GM23338 (cell line): ENCODE measurements around the gene MRNIP. TPM values are rescaled to one million over a fixed set of nuclear protein-coding genes. Genes with fewer than 3 reads are reported as not detected.

Source experiments
- ATAC-seq: fragments of 200-7000 bp; cut with Tn5 transposase; 3 replicates; pipeline ENCODE4 v1.9.1; 2020
- DNase-seq: peaks from one replicate; pipeline ENCODE4 v3.0.0-alpha.2; 2015; ENCODE audit warnings: low spot score
- H2AFZ ChIP-seq: fragments of 200-600 bp; sonication (generic); 2 replicates; pipeline ENCODE4 v1.8.0; 2016; ENCODE audit warnings: antibody characterized with exemption, mild to moderate bottlenecking, moderate library complexity
- H3F3A ChIP-seq: fragments of 200-600 bp; sonication (generic); replicated peaks from 2 replicates; pipeline ENCODE4 v1.8.0; 2017; ENCODE audit warnings: antibody characterized with exemption, mixed run types, low read depth
- H3K27ac ChIP-seq: fragments of 200-600 bp; sonication (generic); 2 replicates; pipeline ENCODE4 v1.6.1; 2016; ENCODE audit warnings: low read depth
- H3K27me3 ChIP-seq: fragments of 200-600 bp; sonication (generic); 2 replicates; pipeline ENCODE4 v1.8.0; 2016; ENCODE audit warnings: mild to moderate bottlenecking, mixed run types, moderate library complexity; ENCODE audit not compliant: insufficient read depth
- H3K36me3 ChIP-seq: fragments of 200-600 bp; sonication (generic); 2 replicates; pipeline ENCODE4 v1.8.0; 2016; ENCODE audit warnings: mild to moderate bottlenecking; ENCODE audit not compliant: insufficient read depth
- H3K4me1 ChIP-seq: fragments of 200-600 bp; sonication (generic); 2 replicates; pipeline ENCODE4 v1.8.0; 2016; ENCODE audit warnings: mild to moderate bottlenecking, moderate library complexity; ENCODE audit not compliant: insufficient read depth
- H3K4me2 ChIP-seq: fragments of 200-600 bp; sonication (generic); 2 replicates; pipeline ENCODE4 v1.7.1; 2017; ENCODE audit warnings: mixed run types
- H3K4me3 ChIP-seq: fragments of 200-600 bp; sonication (generic); 2 replicates; pipeline ENCODE4 v1.6.1; 2016; ENCODE audit warnings: mixed run types
- H3K79me2 ChIP-seq: fragments of 200-600 bp; sonication (generic); replicated peaks from 2 replicates; pipeline ENCODE4 v1.8.0; 2017; ENCODE audit warnings: mild to moderate bottlenecking; ENCODE audit not compliant: insufficient read depth
- H3K9me2 ChIP-seq: fragments of 200-600 bp; sonication (generic); 2 replicates; pipeline ENCODE4 v1.8.0; 2017; ENCODE audit not compliant: insufficient read depth
- H4K20me1 ChIP-seq: fragments of 200-600 bp; sonication (generic); replicated peaks from 2 replicates; pipeline ENCODE4 v1.8.0; 2017; ENCODE audit warnings: mild to moderate bottlenecking; ENCODE audit not compliant: insufficient read depth
- H3K27ac Mint-ChIP-seq: 2 replicates; pipeline ENCODE4 v1.8.0; 2020; ENCODE audit warnings: inconsistent platforms, mild to moderate bottlenecking, moderate library complexity, mixed read lengths
- H3K27me3 Mint-ChIP-seq: 3 replicates; pipeline ENCODE4 v1.8.0; 2022; ENCODE audit warnings: low read depth, mild to moderate bottlenecking, moderate library complexity, mixed read lengths, inconsistent platforms; ENCODE audit not compliant: insufficient read depth, poor library complexity
- H3K36me3 Mint-ChIP-seq: 3 replicates; pipeline ENCODE4 v1.8.0; 2021; ENCODE audit warnings: low read depth, mild to moderate bottlenecking, inconsistent platforms, moderate library complexity, mixed read lengths
- H3K4me1 Mint-ChIP-seq: 3 replicates; pipeline ENCODE4 v1.8.0; 2020; ENCODE audit warnings: mild to moderate bottlenecking, inconsistent platforms, mixed read lengths
- H3K4me3 Mint-ChIP-seq: 3 replicates; pipeline ENCODE4 v1.8.0; 2021; ENCODE audit warnings: moderate library complexity, mild to moderate bottlenecking, inconsistent platforms, mixed read lengths
- H3K9me3 Mint-ChIP-seq: 3 replicates; pipeline ENCODE4 v1.8.0; 2020; ENCODE audit warnings: moderate library complexity, mild to moderate bottlenecking, inconsistent platforms, mixed read lengths
- EZH2 ChIP-seq: fragments of 200-600 bp; sonication (generic); IDR thresholded peaks from one replicate; pipeline ENCODE4 v1.8.0; 2017; ENCODE audit warnings: antibody characterized with exemption, mild to moderate bottlenecking, low read depth; ENCODE audit not compliant: unreplicated experiment
- EZH2phosphoT487 ChIP-seq: fragments of 200-600 bp; sonication (generic); IDR thresholded peaks from one replicate; pipeline ENCODE4 v1.8.1; 2018; ENCODE audit warnings: antibody characterized with exemption; ENCODE audit not compliant: unreplicated experiment
- JUNB ChIP-seq: IDR thresholded peaks from one replicate; pipeline ENCODE4 v1.6.1; 2016; ENCODE audit warnings: antibody characterized with exemption; ENCODE audit not compliant: unreplicated experiment
- POLR2AphosphoS5 ChIP-seq: IDR thresholded peaks from 2 replicates; pipeline ENCODE4 v1.6.1; 2016; ENCODE audit warnings: antibody characterized with exemption, low read depth
- ZNF114 ChIP-seq: fragments of 250-450 bp; sonication (Bioruptor Pico); IDR thresholded peaks from 2 replicates; pipeline ENCODE4 v1.5.0; 2020; ENCODE audit warnings: mild to moderate bottlenecking, moderate library complexity
- polyA plus RNA-seq: library from polyadenylated mRNA; unstranded; fragments of >200 nt; fragmentation: Nextera tagmentation; extraction: Ambion mirVana; gene quantifications from 2 replicates; pipeline ENCODE4 v1.2.1, GENCODE V29; 2016
- total RNA-seq: library from RNA; depleted of rRNA; stranded (reverse); fragments of >200 nt; shearing (Covaris generic); gene quantifications from 2 replicates; pipeline ENCODE4 v1.2.3, GENCODE V29; 2014
- TF ChIP-seq, protein P1 (sequence below), 2 experiments: fragments of 200-600 bp in 1 of 2; sonication (generic) in 1 of 2; conservative IDR thresholded peaks; 2 replicates each; pipeline versions ENCODE4 v1.5.1 to v1.6.1; 2016 to 2017; ENCODE audit warnings: antibody characterized with exemption in 2 of 2, low read depth in 2 of 2, mild to moderate bottlenecking in 2 of 2, moderate library complexity in 1 of 2
- TF ChIP-seq, protein P2 (sequence below): IDR thresholded peaks from one replicate; pipeline ENCODE4 v1.6.1; 2018; ENCODE audit warnings: antibody characterized with exemption; ENCODE audit not compliant: unreplicated experiment

Gene MRNIP
- total and polyA plus RNA-seq, 2 experiments from 2014 or later: 18.2 to 34.4 TPM

DNA sequence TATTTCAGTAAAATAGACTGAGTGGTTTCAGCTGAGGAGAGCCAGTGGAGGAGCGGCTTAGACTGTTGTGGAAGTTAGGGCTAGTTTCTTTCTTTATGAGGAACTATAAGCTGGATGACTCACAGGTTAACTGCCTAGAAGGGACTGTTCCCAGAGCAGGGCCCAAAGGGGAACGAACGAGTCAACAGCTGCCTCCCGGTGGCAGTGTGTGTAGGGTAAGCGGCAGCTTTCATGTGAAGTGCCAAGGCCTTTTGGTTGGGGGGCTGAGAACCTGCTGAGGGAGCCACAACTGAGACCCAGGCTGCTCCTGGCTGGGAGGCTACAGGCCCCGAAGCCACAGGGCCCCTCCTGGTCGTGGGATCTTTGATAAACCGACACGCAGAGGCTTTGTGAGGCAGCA lies 30.9 kb downstream of the MRNIP start:
- H3K9me2 ChIP-seq: no peaks in the 10 kb centered on the region
- TF ChIP-seq POLR2AphosphoS5: no peak
- TF ChIP-seq, protein P1, sequence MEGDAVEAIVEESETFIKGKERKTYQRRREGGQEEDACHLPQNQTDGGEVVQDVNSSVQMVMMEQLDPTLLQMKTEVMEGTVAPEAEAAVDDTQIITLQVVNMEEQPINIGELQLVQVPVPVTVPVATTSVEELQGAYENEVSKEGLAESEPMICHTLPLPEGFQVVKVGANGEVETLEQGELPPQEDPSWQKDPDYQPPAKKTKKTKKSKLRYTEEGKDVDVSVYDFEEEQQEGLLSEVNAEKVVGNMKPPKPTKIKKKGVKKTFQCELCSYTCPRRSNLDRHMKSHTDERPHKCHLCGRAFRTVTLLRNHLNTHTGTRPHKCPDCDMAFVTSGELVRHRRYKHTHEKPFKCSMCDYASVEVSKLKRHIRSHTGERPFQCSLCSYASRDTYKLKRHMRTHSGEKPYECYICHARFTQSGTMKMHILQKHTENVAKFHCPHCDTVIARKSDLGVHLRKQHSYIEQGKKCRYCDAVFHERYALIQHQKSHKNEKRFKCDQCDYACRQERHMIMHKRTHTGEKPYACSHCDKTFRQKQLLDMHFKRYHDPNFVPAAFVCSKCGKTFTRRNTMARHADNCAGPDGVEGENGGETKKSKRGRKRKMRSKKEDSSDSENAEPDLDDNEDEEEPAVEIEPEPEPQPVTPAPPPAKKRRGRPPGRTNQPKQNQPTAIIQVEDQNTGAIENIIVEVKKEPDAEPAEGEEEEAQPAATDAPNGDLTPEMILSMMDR (conservative IDR thresholded peaks at IDR 0.05; ENCODE audit: low read depth in 2 of 2): peak in 1 of 2 experiments; percentile 40; a peak in 2 of 4 replicates
- TF ChIP-seq EZH2: no peak
- TF ChIP-seq ZNF114: no peak
- Mint-ChIP-seq H3K4me3 (peak overlapping the region; percentile 19; the same call in 1 of the 3 replicates), H3K9me3 (peaks cover 4% of the 10 kb centered on the region; the same call in 2 of the 3 replicates), H3K36me3 (peaks cover 100% of the 10 kb centered on the region), H3K4me1 (peaks cover 30% of the 10 kb centered on the region), H3K27me3 (peaks cover 18% of the 10 kb centered on the region), H3K27ac (peak overlapping the region; percentile 39; the same call in 1 of the 2 replicates)
- H3K36me3 ChIP-seq: peaks cover 32% of the 10 kb centered on the region
- H3K4me1 ChIP-seq: peaks cover 27% of the 10 kb centered on the region
- no peak overlapping the region for H3K4me2 ChIP-seq
- no peak overlapping the region for H2AFZ ChIP-seq
- peak overlapping the region; percentile 78; the same call in 1 of the 2 replicates for H3K27ac ChIP-seq
- peak; percentile 41 for DNase-seq
- H4K20me1 ChIP-seq: peaks cover 27% of the 10 kb centered on the region
- H3K4me3 ChIP-seq: no peak overlapping the region
- H3F3A ChIP-seq: peaks cover 22% of the 10 kb centered on the region
- peaks cover 5% of the 10 kb centered on the region for H3K79me2 ChIP-seq
- peak; percentile 51 for ATAC-seq
- H3K27me3 ChIP-seq: no peaks in the 10 kb centered on the region

DNA sequence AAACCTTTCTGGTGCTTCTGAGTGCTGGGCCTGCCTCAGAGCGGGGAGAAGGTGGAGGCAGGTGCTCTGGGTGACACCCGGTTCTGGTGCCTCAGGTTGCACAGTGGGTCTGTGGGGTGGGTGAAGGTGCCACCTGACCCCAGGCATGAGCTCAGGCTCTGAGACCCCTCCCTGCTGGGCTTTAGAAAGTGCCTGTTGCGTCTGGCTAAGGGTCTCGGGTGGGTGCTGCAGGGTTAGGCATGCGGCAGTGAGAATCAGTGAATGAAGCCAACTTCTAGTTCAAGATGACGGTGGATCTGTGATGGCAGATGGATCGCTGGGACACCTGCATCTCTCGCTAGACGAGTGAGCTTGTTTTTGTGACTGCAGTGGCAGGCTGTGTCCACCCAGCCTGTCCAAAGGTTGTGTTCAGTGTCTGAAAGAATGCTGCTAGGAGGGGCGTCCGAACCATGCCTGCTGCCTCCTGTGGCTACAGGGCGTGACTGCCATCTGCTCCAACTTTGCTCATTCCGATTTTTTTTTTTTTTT lies 32.9 kb downstream of the MRNIP start:
- ATAC-seq: no peak
- Histone ChIP-seq H2AFZ (no peak overlapping the region), H3K27ac (no peak overlapping the region), H3K9me2 (no peaks in the 10 kb centered on the region), H3K4me1 (peaks cover 34% of the 10 kb centered on the region), H3K36me3 (peaks cover 29% of the 10 kb centered on the region), H3K4me2 (no peak overlapping the region), H3F3A (peaks cover 22% of the 10 kb centered on the region), H4K20me1 (peaks cover 25% of the 10 kb centered on the region), H3K79me2 (peaks cover 21% of the 10 kb centered on the region), H3K4me3 (no peak overlapping the region), H3K27me3 (no peaks in the 10 kb centered on the region)
- H3K4me1 Mint-ChIP-seq: peaks cover 39% of the 10 kb centered on the region
- H3K4me3 Mint-ChIP-seq: no peak overlapping the region
- peaks cover 4% of the 10 kb centered on the region; the same call in 2 of the 3 replicates for H3K9me3 Mint-ChIP-seq
- H3K36me3 Mint-ChIP-seq: peaks cover 90% of the 10 kb centered on the region
- H3K27me3 Mint-ChIP-seq: peaks cover 19% of the 10 kb centered on the region
- no peak for DNase-seq
- TF ChIP-seq EZH2phosphoT487 (no peak), EZH2 (no peak), JUNB (no peak)
- TF ChIP-seq, protein P2, sequence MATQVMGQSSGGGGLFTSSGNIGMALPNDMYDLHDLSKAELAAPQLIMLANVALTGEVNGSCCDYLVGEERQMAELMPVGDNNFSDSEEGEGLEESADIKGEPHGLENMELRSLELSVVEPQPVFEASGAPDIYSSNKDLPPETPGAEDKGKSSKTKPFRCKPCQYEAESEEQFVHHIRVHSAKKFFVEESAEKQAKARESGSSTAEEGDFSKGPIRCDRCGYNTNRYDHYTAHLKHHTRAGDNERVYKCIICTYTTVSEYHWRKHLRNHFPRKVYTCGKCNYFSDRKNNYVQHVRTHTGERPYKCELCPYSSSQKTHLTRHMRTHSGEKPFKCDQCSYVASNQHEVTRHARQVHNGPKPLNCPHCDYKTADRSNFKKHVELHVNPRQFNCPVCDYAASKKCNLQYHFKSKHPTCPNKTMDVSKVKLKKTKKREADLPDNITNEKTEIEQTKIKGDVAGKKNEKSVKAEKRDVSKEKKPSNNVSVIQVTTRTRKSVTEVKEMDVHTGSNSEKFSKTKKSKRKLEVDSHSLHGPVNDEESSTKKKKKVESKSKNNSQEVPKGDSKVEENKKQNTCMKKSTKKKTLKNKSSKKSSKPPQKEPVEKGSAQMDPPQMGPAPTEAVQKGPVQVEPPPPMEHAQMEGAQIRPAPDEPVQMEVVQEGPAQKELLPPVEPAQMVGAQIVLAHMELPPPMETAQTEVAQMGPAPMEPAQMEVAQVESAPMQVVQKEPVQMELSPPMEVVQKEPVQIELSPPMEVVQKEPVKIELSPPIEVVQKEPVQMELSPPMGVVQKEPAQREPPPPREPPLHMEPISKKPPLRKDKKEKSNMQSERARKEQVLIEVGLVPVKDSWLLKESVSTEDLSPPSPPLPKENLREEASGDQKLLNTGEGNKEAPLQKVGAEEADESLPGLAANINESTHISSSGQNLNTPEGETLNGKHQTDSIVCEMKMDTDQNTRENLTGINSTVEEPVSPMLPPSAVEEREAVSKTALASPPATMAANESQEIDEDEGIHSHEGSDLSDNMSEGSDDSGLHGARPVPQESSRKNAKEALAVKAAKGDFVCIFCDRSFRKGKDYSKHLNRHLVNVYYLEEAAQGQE: no peak
- no peak overlapping the region for H3K27ac Mint-ChIP-seq
